HUDEP-2 (cell line): ENCODE data around the gene TSSK3.

ENCODE experiments used
- DNase-seq, 76 experiments: peaks; one replicate each; lab custom pipeline; 2025; ENCODE audit not compliant: unreplicated experiment in 76 of 76; lab: John Stamatoyannopoulos, UW

Gene TSSK3, protein sequence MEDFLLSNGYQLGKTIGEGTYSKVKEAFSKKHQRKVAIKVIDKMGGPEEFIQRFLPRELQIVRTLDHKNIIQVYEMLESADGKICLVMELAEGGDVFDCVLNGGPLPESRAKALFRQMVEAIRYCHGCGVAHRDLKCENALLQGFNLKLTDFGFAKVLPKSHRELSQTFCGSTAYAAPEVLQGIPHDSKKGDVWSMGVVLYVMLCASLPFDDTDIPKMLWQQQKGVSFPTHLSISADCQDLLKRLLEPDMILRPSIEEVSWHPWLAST

DNA sequence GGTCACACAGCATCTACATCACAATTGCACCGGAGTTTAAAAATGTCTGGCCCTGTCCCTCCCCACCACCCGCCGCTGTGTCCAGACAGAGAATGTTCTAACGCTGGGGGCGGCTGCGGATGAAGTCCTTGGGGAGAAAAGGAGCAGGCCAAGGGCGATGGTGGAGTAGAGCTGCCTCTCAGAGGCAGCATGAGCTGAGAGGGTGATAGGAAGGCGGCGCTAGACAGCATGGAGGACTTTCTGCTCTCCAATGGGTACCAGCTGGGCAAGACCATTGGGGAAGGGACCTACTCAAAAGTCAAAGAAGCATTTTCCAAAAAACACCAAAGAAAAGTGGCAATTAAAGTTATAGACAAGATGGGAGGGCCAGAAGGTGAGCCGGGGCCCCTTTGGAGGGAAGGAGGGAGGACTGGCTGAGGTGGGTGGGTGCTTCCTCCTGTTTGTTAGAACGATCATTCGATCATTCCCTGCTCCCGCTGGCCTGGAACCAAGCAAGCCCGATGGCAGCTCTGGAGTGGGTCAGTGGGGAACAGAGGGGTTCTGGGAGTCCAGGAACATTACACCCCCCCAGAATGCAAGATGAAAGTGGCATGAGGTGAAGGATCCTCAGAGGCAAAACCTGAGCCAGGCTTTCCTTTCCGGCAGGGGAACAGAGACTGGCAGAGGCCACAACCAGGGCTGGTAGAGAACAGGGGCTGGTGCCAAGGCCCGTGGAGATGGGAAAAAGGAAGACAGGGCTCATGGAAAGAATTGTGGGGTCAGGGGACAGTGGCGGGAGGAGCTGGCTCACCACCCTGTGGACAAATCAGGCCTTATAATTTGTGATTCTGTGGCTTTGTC lies at the start of gene TSSK3, which contains the start of gene FAM229A:
TSSK3 (plus strand) TSS at position 66 of the 840 bp plus-strand sequence; CDS start at position 229, 163 bp downstream.
FAM229A (minus strand) TSS at position 12 of the 840 bp plus-strand sequence. CDS start 394 bp downstream, outside the sequence.
- DNase-seq, result no peak

DNA sequence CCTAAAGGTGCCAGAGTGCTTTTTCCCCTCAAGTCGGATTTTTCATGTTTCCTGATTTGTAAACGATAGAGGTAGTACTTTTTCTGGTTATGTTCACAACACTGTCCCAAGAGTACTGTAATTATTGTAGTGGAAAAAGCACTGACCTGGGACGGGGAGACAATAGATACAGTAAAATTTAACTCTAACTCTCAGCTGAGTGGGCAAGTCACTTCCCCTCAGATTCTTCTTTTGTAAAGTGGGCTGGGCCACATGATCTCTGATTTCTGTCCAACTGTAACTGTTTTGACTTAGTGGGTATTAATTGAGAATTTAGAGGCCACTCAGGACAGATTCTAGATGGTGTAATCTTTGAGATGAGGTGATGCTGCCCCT lies 45.4 kb upstream of the TSSK3 start:
- DNase-seq, result no peak

DNA sequence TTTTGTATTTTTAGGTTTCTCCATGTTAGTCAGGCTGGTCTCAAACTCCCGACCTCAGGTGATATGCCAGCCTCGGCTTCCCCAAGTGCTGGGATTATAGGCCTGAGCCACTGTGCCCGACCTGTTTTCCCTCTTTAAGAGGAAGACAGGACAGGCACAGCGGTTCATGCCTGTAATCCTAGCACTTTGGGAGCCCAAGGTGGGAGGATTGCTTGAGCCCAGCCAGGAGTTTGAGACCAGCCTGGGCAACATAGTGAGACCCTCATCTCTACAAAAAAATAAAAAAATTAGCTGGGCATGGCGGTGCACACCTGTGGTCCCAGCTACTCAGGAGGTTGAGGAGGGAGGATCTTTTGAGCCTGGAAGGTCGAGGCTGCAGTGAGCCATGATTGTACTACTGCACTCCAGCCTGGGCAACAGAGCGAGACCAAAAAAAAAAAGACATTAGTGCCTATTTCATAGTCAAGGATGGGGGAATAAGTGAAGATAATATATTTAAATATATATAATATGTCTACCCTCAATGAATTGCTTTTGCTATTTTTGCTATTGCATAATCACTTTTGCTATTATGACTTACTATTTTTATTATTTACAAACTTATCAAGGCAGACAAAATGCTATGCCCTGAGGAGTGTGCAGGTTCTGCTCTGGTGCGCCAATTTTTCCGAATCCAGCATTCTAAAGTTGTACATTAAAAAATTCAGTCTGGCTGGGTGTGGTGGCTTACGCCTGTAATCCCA lies 44.0 kb upstream of the TSSK3 start:
- no peak for DNase-seq

DNA sequence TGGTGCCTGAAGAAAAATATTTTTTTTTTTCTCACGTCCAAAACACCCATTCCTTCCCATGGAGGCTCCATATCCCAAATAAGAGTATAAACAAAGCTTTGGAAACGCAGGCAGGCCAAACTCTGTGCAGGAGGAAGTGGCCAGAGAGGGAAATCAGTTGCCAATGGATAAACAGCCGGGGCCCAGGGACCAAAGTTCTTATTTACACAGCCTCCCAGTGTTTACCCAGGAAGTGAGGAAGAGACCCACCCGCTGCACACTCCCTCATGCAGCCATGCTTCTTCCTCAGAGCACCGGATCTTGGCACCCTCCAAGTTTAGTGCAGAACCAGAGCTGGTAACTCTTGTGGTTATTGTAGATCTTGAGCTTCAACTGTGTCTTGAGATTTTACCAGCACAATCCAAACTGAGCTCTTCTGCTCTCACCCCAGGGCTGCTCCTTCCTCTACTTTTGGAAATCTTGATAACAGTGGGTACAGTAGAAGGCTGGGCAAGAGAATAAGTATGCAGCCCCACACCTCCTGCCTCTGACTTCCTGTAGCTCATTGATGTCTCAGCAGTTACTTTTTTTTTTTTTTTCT lies 40.5 kb upstream of the TSSK3 start:
- no peak for DNase-seq

DNA sequence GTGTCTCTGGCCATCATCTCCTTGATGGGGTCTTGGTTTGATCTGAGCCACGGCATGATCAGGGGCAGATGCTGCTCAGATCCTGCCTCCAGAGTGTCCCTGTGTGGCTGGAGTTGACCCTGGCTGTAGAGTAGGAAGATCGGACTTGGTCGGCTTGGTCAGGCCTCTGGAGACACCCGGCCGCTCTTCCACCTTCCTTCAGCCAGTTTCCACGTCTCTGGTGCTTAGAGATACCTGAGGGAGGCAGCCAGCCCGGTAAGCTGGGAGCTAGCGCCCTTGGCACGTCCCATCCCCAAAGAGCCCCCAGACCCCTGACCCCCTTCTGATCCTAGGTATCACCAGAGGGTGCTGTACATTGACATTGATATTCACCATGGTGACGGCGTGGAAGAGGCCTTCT lies 35.1 kb upstream of the TSSK3 start:
- no peak for DNase-seq

DNA sequence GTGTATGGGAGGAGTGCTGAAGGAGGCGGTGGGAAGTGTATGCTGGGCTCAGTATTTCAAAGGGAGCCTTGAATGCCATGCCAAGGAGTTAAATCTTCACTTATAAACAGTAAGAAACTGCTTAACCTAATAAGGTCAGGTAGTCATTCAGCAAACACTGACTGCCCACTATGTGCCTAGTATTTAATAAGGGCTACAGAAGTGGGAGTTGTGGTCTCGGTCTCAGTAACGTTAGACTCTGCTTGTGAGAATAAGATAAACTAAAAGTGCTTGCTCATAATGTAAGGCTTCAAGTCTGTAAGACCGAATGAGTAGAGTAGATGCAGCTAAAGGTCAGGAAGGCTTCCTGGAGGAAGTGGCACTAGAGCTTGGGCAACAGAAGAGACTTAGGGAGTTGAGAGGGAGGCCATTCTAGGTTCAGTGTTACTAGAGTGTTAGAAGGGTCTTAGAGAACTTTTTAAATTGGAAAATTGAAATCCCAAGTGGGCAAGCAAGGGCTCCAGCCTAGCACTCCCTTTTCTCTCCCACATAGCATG lies 32.3 kb upstream of the TSSK3 start:
- no peak for DNase-seq

DNA sequence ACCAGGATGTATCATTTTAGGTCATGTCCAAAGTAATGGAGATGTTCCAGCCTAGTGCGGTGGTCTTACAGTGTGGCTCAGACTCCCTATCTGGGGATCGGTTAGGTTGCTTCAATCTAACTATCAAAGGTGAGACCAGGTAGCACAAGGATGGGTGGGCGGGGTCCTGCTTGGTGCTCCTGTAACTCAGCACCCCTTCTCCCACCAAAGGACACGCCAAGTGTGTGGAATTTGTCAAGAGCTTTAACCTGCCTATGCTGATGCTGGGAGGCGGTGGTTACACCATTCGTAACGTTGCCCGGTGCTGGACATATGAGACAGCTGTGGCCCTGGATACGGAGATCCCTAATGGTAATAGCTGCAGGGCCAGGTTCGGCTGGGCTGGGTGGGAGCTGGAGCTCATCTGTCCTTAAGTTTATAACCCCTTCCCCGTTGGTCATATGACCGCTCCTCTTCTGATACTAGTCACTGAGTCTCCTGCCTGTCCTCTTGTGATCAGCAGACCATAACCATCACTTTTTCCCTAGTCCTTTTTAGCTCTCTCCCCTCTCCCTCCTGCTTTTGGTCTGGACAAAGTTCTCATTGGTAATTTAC lies 31.7 kb upstream of the TSSK3 start:
- DNase-seq, result no peak

DNA sequence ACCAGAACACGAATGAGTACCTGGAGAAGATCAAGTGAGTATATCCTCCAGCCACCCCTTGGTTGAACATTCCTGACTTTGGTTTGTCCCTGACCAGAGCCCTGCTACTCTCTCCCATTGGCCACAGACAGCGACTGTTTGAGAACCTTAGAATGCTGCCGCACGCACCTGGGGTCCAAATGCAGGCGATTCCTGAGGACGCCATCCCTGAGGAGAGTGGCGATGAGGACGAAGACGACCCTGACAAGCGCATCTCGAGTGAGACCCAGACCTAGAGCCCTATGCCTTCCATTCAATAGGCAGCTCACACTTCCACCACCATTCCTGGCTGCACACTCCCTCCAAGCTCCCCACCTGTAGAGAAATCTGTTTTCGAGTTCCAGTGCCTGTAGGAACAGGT lies 30.8 kb upstream of the TSSK3 start:
- no peak for DNase-seq

DNA sequence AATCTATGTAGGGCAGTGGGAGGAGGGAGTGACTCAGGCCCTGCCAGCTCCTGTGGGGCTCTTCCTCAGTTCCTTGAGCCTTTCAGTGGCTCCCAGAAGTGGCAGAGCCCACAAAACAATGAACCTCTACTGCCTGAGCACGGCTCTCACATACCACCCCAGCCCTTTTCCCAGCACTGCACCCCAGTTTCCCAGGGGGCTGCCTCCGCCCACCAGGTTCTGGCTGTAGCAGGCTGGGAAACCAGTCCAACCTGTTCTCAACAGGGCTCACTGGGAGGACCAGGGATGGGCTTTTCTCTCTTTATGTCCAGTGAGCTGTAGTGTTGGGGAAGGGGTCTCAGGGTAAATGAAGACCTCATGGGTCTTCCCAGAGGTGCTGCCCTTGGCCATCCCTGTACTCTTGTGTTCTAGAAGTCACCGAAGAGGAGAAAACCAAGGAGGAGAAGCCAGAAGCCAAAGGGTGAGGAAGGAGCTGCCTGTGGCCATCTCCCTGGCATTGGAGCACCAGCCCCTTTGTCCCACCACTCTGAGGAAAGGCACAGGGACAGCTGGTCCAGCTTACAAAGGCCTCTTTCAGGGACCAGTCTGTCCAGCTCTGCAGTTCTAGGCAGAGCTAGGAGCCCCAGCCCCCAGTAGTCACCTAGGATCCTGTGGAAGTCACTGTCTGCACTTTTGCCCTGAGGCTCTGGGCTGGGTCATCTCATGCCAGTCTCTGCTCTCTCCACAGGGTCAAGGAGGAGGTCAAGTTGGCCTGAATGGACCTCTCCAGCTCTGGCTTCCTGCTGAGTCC lies 29.9 kb upstream of the TSSK3 start:
- no peak for DNase-seq

DNA sequence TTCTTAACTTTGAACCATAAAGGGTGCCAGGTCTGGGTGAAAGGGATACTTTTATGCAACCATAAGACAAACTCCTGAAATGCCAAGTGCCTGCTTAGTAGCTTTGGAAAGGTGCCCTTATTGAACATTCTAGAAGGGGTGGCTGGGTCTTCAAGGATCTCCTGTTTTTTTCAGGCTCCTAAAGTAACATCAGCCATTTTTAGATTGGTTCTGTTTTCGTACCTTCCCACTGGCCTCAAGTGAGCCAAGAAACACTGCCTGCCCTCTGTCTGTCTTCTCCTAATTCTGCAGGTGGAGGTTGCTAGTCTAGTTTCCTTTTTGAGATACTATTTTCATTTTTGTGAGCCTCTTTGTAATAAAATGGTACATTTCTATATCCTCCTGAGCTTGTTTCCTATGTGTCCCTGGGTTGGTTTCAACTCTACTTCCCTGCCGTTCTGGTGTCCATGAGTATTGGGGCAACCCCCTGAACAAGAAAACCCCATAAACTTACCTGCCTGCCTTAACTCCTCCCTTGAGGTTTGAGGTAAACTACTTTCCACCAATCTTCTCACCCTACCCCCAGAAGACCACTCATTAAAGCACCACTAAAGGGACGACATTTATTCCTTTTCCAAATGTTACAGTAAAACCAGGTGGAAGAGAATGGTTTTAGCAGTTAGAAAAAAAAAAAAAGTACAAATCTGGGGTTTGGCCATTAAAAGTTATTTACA lies 28.9 kb upstream of the TSSK3 start:
- DNase-seq, result no peak

DNA sequence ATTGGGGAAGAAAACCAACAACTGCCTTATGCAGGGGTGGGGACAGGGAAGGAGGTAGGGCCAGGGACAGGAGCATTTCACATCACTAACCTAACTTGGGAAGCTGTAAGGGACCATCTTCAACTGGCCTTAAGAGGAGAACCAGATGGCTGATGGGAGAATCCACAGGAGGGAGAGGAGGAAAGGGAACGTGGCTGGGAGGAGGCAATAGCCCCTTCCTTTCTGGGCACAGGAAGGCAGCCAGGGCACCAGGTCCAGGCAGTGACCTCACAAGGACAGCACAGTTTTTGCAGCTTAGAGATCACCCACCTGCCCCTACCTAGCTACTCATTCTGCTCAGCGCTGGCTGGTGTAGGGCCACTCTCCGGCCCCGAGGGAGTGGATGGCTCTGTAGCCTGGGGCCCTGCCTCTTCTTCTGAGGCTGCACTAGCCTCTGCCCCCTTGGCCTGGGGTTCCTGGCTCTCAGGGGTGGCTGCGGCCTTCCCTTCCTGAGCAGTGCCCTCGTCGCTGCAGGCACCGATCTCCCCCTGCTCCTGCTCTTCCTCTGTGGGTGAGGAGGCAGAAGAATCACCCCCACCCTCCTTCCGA lies 28.0 kb upstream of the TSSK3 start:
- DNase-seq, result no peak

DNA sequence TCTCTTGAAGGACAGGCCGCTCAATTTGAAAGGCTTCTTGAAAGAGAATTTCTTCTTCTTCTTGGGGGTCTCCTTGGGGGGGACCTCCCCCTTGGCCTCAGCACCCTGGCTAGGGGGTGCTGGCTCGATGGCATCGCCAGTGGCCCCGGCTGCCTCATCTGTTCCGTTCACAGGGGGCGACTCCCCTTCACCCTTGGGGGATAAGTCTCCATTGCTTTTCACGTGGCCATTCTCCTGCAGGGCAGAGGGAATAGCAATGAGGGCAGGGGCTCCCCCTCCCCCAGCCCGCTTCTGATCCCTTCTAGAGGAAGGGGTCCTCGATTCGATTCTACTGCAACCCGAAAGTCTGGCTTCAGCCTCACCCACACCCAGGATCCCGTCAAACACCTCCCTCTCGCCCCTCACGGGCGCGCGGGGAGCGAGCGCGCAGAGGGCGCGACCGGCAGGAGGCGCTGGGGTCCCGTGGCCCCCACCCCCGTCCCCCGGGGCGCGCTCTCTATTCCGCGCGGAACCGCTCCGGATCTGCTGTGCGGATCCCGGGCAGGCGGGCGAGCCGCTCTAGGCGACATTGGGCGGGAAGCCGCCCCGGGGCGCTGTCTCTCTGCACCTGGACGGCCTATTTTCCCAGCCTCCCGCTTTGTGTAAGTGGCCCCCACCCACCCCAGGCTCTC lies 27.3 kb upstream of the TSSK3 start:
- DNase-seq, result peak in 31 of 76 experiments; percentile 7 to 38 (median 24)

DNA sequence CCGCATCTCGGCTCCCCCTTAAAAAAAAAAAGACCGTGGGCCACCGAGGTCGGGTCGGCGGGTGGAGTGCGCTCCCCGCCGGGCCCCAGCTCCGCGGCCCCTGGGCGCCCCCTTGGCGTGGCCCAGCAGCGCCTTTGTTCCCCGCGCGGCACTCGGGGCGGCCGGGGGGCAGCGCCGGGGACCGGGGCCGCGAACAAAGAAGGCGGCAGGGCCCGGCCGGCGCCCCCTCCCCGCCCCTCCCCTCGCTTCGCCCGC lies 26.9 kb upstream of the TSSK3 start:
- no peak for DNase-seq

DNA sequence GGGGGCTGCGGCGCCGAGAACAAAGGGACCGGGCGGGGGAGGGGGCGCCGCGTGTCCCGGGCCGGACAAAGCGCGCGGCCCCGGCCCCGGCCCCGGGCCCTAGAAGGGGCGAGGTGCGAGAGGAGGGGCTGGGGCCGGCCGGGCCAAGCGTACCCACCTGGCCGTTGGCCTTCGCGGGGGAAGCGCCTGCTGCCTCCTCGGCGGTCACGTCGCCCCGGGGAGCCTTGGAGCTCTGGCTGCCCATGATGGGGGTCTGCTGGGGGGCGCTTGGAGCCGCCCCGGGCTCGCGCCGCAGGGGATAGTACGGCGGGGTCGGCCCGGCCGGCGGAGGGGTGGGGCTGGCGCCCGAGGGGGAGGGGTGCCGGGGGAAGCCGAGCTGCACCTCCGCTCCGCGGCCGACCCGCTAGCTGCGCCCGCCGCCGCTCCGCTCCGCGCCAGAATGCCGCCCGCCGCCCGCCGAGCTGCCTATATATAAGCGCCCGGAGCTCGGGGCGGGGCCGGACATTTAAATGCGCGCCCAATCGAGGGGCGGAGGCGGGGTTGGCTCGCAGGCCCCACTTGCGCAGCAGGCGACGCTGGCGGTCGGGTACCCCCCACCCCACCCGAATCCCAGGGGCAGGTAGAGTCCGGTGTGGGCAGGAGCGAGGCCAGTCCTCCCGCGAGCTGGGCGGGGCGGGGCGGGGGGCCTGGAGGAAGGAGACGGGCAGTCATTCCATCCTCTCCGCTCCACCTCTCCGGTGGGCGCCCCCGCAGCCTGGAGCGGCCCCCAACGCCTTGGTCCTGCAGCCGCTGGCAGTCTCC lies 26.3 kb upstream of the TSSK3 start, which contains the start of gene MARCKSL1:
MARCKSL1 (minus strand) TSS at position 444 of the 801 bp plus-strand sequence; CDS start at position 244, 200 bp downstream.
- peak in 61 of 76 experiments; percentile 13 to 72 (median 52) for DNase-seq

DNA sequence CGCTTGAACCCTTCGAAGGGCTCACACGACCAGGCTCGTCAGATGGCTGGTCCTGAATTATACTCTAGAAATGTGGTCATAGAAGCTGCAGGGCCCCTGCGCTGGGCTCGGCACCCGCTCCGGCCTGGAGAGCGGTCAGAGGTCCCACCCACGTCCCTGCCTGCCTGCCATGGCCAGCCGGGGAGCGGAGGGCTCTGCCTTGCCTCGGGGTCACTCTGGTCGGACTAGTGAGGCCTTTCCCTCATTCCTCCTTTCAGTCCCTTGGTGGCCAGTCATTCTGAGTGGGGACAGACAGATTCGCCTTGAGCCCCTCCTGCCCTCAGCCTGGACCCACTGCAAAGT lies 25.8 kb upstream of the TSSK3 start:
- DNase-seq, result no peak

DNA sequence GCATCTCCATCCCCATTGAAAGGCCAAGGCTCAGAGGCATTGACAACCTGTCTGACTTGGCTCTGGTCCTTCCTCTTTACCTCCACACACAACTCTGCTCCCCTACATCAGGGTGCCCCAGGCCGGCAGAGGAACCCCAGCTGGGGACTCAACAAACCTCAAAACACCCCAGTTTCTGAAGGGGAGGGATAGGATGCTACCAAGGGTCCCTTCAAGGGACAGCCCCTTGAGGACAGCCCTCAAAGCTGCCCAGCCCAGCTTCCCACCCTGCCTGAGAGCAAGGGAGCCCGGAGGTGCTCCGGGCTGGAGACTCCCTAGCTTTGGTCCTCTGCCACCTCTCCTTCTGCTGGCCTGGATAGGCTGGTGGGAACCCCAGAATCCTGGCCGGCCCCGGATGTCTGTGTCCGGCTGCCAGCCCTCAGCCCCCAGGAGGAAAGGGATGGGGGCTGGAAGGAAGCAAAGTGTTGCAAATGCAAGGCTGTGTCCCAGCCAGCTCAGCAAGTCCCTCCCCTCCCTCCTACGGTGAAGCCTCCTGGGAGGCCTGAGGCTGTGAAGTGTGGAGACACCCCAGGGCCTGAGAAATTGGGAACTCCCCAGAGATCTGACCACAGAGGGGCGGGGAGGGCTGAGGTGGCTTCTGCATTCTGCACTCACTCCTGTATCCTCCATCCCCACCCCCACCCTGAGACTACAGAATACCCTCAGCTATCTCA lies 25.2 kb upstream of the TSSK3 start:
- DNase-seq, result peak in 41 of 76 experiments; percentile 5 to 57 (median 27)
